Gastrocnemius medialis (tissue), 4 donors: ENCODE results near the gene ADAMTS18.

Source experiments
- POLR2A ChIP-seq, 2 donors: fragments of 450-650 bp; IDR thresholded peaks; one replicate each; pipeline ENCODE4 v1.6.1; 2017; ENCODE audit warnings: antibody characterized with exemption in 2 of 2, mild to moderate bottlenecking in 2 of 2, moderate library complexity in 2 of 2
- TF ChIP-seq, protein P1 (sequence below), 5 experiments: fragments of 450-650 bp in 3 of 5; fragments of 200-600 bp in 2 of 5; sonication (generic) in 2 of 5; IDR thresholded peaks in 4 of 5; conservative IDR thresholded peaks in 1 of 5; 1 replicate in 4 of 5; 2 replicates in 1 of 5; pipeline ENCODE4 v1.5.1; 2016 to 2019; ENCODE audit warnings: antibody characterized with exemption in 5 of 5, mild to moderate bottlenecking in 3 of 5, moderate library complexity in 3 of 5

DNA sequence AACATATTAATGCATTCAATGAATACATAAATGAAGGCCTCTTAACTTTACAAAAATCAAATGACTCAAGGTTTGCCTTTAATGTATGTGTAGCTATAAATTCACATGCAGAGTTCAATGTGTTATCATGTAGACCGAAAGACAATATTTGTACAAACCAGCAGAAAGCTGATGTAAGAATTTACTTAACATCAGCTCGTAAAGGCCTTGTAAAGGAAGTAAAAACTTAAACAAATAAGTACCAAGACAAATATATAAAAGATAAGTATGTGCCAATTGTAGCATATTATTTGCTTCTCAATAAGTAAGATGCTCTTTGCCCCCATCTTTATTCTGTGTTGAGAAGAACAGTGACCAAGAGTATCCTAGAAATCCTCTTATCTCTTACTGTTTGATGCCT, 130.0 kb downstream of the ADAMTS18 start:
- TF ChIP-seq, protein P1, sequence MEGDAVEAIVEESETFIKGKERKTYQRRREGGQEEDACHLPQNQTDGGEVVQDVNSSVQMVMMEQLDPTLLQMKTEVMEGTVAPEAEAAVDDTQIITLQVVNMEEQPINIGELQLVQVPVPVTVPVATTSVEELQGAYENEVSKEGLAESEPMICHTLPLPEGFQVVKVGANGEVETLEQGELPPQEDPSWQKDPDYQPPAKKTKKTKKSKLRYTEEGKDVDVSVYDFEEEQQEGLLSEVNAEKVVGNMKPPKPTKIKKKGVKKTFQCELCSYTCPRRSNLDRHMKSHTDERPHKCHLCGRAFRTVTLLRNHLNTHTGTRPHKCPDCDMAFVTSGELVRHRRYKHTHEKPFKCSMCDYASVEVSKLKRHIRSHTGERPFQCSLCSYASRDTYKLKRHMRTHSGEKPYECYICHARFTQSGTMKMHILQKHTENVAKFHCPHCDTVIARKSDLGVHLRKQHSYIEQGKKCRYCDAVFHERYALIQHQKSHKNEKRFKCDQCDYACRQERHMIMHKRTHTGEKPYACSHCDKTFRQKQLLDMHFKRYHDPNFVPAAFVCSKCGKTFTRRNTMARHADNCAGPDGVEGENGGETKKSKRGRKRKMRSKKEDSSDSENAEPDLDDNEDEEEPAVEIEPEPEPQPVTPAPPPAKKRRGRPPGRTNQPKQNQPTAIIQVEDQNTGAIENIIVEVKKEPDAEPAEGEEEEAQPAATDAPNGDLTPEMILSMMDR (IDR thresholded peaks at IDR 0.05 in 4 of 5, conservative IDR thresholded peaks at IDR 0.05 in 1 of 5), result no peak
- no peak for TF ChIP-seq POLR2A (IDR thresholded peaks at IDR 0.05)
